PC-9 (cell line): ENCODE results near the gene SERPINI1. TPM values are rescaled to one million over a fixed set of nuclear protein-coding genes. Genes with fewer than 3 reads are reported as not detected.

Experiments used
- BruUV-seq: library from RNA; stranded (reverse); fragments of 400-500 nt; replicated peaks from 2 replicates; lab custom pipeline; 2021; lab: Mats Ljungman, UMichigan
- CTCF ChIA-PET: fragments of 300-600 bp; sonication (Branson Sonifier 250); formaldehyde crosslinking; loops from one replicate; lab custom pipeline; 2022; ENCODE audit warnings: antibody characterized with exemption; lab: Charles Lee
- POLR2A ChIA-PET: fragments of 300-600 bp; sonication (Branson Sonifier 250); formaldehyde crosslinking; loops from one replicate; lab custom pipeline; 2022; ENCODE audit warnings: antibody characterized with exemption; ENCODE audit not compliant: unreplicated experiment; lab: Charles Lee
- DNase-seq, 2 experiments: peaks; one replicate each; pipeline versions ENCODE4 v3.0.0 to v3.0.0-alpha.2; 2015 to 2022; ENCODE audit warnings: mixed read lengths in 1 of 2
- H2AFZ ChIP-seq: fragments of 200-600 bp; sonication (generic); 2 replicates; pipeline ENCODE4 v1.8.1; 2017; ENCODE audit warnings: antibody characterized with exemption
- H3F3A ChIP-seq: fragments of 200-600 bp; sonication (generic); 2 replicates; pipeline ENCODE4 v1.8.1; 2017; ENCODE audit warnings: antibody characterized with exemption, mild to moderate bottlenecking, low read depth; ENCODE audit not compliant: insufficient read depth
- H3K27ac ChIP-seq: fragments of 200-600 bp; sonication (generic); 2 replicates; pipeline ENCODE4 v1.6.1; 2016; ENCODE audit warnings: mixed run types
- H3K27me3 ChIP-seq: fragments of 200-600 bp; sonication (generic); 2 replicates; pipeline ENCODE4 v1.6.1; 2016; ENCODE audit warnings: low read depth, mixed run types; ENCODE audit not compliant: insufficient read depth
- H3K36me3 ChIP-seq: fragments of 200-600 bp; sonication (generic); 2 replicates; pipeline ENCODE4 v1.6.1; 2016; ENCODE audit warnings: low read depth, mixed run types
- H3K4me1 ChIP-seq: fragments of 200-600 bp; sonication (generic); replicated peaks from 2 replicates; pipeline ENCODE4 v1.6.1; 2016; ENCODE audit warnings: mixed run types; ENCODE audit not compliant: insufficient read depth
- H3K4me2 ChIP-seq: fragments of 200-600 bp; sonication (generic); 2 replicates; pipeline ENCODE4 v1.6.1; 2017; ENCODE audit warnings: mixed run types
- H3K4me3 ChIP-seq: fragments of 200-600 bp; sonication (generic); 2 replicates; pipeline ENCODE4 v1.6.1; 2016; ENCODE audit warnings: mixed run types
- H3K79me2 ChIP-seq: fragments of 200-600 bp; sonication (generic); 2 replicates; pipeline ENCODE4 v1.6.1; 2017; ENCODE audit warnings: low read depth, mixed run types
- H3K9me2 ChIP-seq: fragments of 200-600 bp; sonication (generic); 2 replicates; pipeline ENCODE4 v1.8.1; 2017; ENCODE audit warnings: mild to moderate bottlenecking; ENCODE audit not compliant: insufficient read depth
- H3K9me3 ChIP-seq: fragments of 200-600 bp; sonication (generic); 2 replicates; pipeline ENCODE4 v1.8.1; 2016; ENCODE audit warnings: low read depth; ENCODE audit not compliant: insufficient read depth
- H4K20me1 ChIP-seq: fragments of 200-600 bp; sonication (generic); 2 replicates; pipeline ENCODE4 v1.8.1; 2017; ENCODE audit not compliant: insufficient read depth
- CTCF ChIP-seq: fragments of 200-600 bp; sonication (generic); conservative IDR thresholded peaks from 2 replicates; pipeline ENCODE4 v1.6.1; 2017; ENCODE audit warnings: mixed run types, antibody characterized with exemption, mild to moderate bottlenecking, moderate library complexity
- EZH2 ChIP-seq: fragments of 200-600 bp; sonication (generic); IDR thresholded peaks from 2 replicates; pipeline ENCODE4 v1.8.0; 2017; ENCODE audit warnings: antibody characterized with exemption, low read depth
- intact Hi-C: fragments of 100-400 bp; cut with micrococcal nuclease; formaldehyde crosslinking; loops from one replicate; pipeline ENCODE4 v1.10.0; 2022; ENCODE audit not compliant: unreplicated experiment
- total RNA-seq: library from RNA; stranded (reverse); gene quantifications from 2 replicates; pipeline ENCODE4 v1.2.3, GENCODE V29; 2021

The SERPINI1 gene
- total RNA-seq, 1 experiment from 2014 or later: 2.4 TPM

- no peaks in the 10 kb centered on the region for H4K20me1 ChIP-seq
- no peaks in the 10 kb centered on the region for H3K36me3 ChIP-seq
- H3K4me2 ChIP-seq: no peak overlapping the region
- TF ChIP-seq EZH2 (no peak), CTCF (no peak)
- H3K27ac ChIP-seq: no peak overlapping the region
- H3K9me2 ChIP-seq: no peaks in the 10 kb centered on the region
- H3K27me3 ChIP-seq: no peaks in the 10 kb centered on the region
- H2AFZ ChIP-seq: no peak overlapping the region
- H3F3A ChIP-seq: no peaks in the 10 kb centered on the region
- no TSS peak for BruUV-seq
- H3K4me3 ChIP-seq: no peak overlapping the region
- ChIA-PET POLR2A (no interaction called here), CTCF (no interaction called here)
- no peaks in the 10 kb centered on the region for H3K9me3 ChIP-seq
- intact Hi-C loops: loop anchor here (5.0 kb wide), 1 partner anchor 203 kb away; no protein-coding TSS in a partner anchor
- H3K79me2 ChIP-seq: no peaks in the 10 kb centered on the region
- no peak for DNase-seq
- H3K4me1 ChIP-seq: no peaks in the 10 kb centered on the region
Measured at GRCh38 chr3:167839460-167840134, 104.1 kb downstream of the SERPINI1 start.

GRCh38 chr3:167840247-167840646 is 104.7 kb downstream of the SERPINI1 start:
- H3K4me3 ChIP-seq: no peak overlapping the region
- H3K9me3 ChIP-seq: no peaks in the 10 kb centered on the region
- H3K79me2 ChIP-seq: no peaks in the 10 kb centered on the region
- H3K27ac ChIP-seq: no peak overlapping the region
- no peak overlapping the region for H3K4me2 ChIP-seq
- ChIA-PET POLR2A (no interaction called here), CTCF (no interaction called here)
- BruUV-seq: no TSS peak
- no peak for DNase-seq
- no peaks in the 10 kb centered on the region for H3K4me1 ChIP-seq
- no peak overlapping the region for H2AFZ ChIP-seq
- H3K27me3 ChIP-seq: no peaks in the 10 kb centered on the region
- H3K9me2 ChIP-seq: no peaks in the 10 kb centered on the region
- TF ChIP-seq EZH2 (no peak), CTCF (no peak)
- intact Hi-C loops: no loop called here
- no peaks in the 10 kb centered on the region for H3F3A ChIP-seq
- H4K20me1 ChIP-seq: no peaks in the 10 kb centered on the region
- H3K36me3 ChIP-seq: no peaks in the 10 kb centered on the region

- Histone ChIP-seq H3K27ac (no peak overlapping the region), H3K9me3 (no peaks in the 10 kb centered on the region), H3K79me2 (no peaks in the 10 kb centered on the region), H2AFZ (no peak overlapping the region), H3F3A (no peaks in the 10 kb centered on the region; the same call in 1 of the 2 replicates), H3K4me2 (no peak overlapping the region), H3K4me3 (no peak overlapping the region), H3K9me2 (no peaks in the 10 kb centered on the region), H3K27me3 (no peaks in the 10 kb centered on the region), H3K4me1 (no peaks in the 10 kb centered on the region), H3K36me3 (no peaks in the 10 kb centered on the region), H4K20me1 (no peaks in the 10 kb centered on the region)
- TF ChIP-seq EZH2 (no peak), CTCF (no peak)
- BruUV-seq: no TSS peak
- intact Hi-C loops: no loop called here
- POLR2A ChIA-PET: no interaction called here
- no peak for DNase-seq
- CTCF ChIA-PET: no interaction called here
Measured at GRCh38 chr3:167843481-167843880, 108.0 kb downstream of the SERPINI1 start.
